Suprapubic skin (tissue), 3 donors: ENCODE data around the gene ADAMTS2.

ENCODE experiments used
- EP300 ChIP-seq: sonication (generic); formaldehyde crosslinking; IDR thresholded peaks from one replicate; pipeline ENCODE4 v1.6.1; 2017; ENCODE audit warnings: antibody characterized with exemption
- POLR2A ChIP-seq, 2 donors: fragments of 450-650 bp; IDR thresholded peaks; one replicate each; pipeline ENCODE4 v1.6.1; 2017; ENCODE audit warnings: antibody characterized with exemption in 2 of 2, mild to moderate bottlenecking in 2 of 2, moderate library complexity in 2 of 2
- TF ChIP-seq, protein P1 (sequence below), 2 donors: fragments of 200-600 bp in 1 of 2; fragments of 450-650 bp in 1 of 2; sonication (generic) in 1 of 2; IDR thresholded peaks; one replicate each; pipeline ENCODE4 v1.5.1; 2016 to 2019; ENCODE audit warnings: antibody characterized with exemption in 2 of 2, mild to moderate bottlenecking in 1 of 2, moderate library complexity in 1 of 2

DNA sequence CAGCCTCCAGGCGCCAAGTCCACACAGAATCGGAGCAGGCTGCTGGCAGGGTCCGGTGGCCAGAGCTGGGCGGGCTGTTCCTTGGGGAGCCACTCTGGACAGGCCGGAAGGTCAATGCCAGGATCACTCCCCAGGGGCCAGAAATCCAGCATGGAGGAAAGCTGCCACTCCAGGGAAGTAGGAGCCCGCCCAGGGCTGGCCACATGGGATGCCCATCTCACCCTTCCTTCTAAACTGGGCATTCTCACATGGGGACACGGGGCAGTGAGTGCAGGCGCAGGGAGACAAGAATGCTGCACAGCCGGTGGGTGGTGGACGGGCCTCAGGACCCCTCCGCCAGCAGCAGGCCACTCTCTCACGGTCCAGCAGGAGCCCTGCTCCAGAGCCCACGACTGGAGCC lies 58.2 kb downstream of the ADAMTS2 start:
- TF ChIP-seq, protein P1, sequence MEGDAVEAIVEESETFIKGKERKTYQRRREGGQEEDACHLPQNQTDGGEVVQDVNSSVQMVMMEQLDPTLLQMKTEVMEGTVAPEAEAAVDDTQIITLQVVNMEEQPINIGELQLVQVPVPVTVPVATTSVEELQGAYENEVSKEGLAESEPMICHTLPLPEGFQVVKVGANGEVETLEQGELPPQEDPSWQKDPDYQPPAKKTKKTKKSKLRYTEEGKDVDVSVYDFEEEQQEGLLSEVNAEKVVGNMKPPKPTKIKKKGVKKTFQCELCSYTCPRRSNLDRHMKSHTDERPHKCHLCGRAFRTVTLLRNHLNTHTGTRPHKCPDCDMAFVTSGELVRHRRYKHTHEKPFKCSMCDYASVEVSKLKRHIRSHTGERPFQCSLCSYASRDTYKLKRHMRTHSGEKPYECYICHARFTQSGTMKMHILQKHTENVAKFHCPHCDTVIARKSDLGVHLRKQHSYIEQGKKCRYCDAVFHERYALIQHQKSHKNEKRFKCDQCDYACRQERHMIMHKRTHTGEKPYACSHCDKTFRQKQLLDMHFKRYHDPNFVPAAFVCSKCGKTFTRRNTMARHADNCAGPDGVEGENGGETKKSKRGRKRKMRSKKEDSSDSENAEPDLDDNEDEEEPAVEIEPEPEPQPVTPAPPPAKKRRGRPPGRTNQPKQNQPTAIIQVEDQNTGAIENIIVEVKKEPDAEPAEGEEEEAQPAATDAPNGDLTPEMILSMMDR (IDR thresholded peaks at IDR 0.05), result no peak
- TF ChIP-seq POLR2A (IDR thresholded peaks at IDR 0.05) (no peak), EP300 (no peak)
